ENCODE results near the gene RXFP4. TPM values are rescaled to one million over a fixed set of nuclear protein-coding genes. Genes with fewer than 3 reads are reported as not detected.

The RXFP4 gene
- total and polyA plus RNA-seq, 2 of the 13 experiments (the other 11 are each of a cell fraction or from before 2014, with no cell fraction given): 0.38 to 1.4 TPM

DNA sequence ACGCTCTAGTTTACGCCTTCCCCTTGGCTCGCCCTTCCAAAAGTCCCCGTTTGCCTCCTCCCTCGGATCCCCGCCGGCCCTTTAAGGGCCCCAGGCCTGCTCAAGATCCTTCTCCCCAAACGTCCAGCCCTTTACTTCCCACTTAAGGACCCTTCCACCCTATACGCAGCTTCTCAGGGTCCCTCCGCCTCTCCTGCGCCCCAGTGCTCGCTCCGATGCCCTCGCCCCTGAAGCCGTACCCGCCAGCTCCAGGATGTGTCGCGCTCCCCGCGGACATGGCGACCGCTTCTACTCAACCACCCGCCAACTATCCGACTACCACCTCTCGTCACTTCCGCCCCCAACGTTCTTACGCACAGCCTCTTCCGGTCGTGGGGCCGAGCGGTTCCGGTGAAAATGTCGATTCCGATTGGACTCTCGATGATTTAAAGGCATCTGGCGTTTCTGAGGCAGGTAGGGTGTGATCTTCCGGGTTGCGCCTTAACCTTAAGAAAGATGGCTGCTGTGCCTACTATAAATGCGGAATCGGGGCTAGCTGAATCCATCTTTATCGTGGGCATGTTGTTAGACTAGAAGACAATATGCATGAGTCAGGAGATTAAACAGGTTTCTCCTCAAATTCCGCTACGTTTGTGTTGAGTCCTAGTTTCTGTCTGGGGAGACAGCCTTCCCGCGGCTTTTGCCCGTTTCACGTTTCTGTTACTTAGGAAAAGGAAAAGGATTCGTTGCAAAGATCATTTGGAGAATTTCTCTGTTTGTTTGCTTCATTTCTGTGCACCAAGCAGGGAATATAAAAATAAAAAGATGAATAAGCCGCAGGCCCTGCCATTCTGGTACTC is 7.1 kb upstream of the RXFP4 start, which contains the start of gene KHDC4 (continued):
- TF ChIP-seq, protein P1, sequence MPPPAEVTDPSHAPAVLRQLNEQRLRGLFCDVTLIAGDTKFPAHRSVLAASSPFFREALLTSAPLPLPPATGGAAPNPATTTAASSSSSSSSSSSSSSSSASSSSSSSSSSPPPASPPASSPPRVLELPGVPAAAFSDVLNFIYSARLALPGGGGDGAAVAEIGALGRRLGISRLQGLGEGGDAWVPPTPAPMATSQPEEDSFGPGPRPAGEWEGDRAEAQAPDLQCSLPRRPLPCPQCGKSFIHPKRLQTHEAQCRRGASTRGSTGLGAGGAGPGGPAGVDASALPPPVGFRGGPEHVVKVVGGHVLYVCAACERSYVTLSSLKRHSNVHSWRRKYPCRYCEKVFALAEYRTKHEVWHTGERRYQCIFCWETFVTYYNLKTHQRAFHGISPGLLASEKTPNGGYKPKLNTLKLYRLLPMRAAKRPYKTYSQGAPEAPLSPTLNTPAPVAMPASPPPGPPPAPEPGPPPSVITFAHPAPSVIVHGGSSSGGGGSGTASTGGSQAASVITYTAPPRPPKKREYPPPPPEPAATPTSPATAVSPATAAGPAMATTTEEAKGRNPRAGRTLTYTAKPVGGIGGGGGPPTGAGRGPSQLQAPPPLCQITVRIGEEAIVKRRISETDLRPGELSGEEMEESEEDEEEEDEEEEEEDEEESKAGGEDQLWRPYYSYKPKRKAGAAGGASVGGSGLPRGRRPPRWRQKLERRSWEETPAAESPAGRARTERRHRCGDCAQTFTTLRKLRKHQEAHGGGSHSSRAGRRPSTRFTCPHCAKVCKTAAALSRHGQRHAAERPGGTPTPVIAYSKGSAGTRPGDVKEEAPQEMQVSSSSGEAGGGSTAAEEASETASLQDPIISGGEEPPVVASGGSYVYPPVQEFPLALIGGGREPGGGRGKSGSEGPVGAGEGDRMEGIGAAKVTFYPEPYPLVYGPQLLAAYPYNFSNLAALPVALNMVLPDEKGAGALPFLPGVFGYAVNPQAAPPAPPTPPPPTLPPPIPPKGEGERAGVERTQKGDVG (CRISPR knock-in tag; IDR thresholded peaks at IDR 0.05; ENCODE audit: borderline replicate concordance): no peak
- no peak for TF ChIP-seq ZNF883 (CRISPR knock-in tag; IDR thresholded peaks at IDR 0.05; ENCODE audit: not compliant biosample characterization)
- peak; percentile 98 for TF ChIP-seq PHF8 (CRISPR knock-in tag; IDR thresholded peaks at IDR 0.05)
- TF ChIP-seq, protein P2, sequence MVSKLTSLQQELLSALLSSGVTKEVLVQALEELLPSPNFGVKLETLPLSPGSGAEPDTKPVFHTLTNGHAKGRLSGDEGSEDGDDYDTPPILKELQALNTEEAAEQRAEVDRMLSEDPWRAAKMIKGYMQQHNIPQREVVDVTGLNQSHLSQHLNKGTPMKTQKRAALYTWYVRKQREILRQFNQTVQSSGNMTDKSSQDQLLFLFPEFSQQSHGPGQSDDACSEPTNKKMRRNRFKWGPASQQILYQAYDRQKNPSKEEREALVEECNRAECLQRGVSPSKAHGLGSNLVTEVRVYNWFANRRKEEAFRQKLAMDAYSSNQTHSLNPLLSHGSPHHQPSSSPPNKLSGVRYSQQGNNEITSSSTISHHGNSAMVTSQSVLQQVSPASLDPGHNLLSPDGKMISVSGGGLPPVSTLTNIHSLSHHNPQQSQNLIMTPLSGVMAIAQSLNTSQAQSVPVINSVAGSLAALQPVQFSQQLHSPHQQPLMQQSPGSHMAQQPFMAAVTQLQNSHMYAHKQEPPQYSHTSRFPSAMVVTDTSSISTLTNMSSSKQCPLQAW (CRISPR knock-in tag; IDR thresholded peaks at IDR 0.05): peak; percentile 92; the same call in 1 of the 2 replicates
- TF ChIP-seq RELA (CRISPR knock-in tag; IDR thresholded peaks at IDR 0.05): no peak
- TF ChIP-seq PAWR (CRISPR knock-in tag; IDR thresholded peaks at IDR 0.05; ENCODE audit: borderline replicate concordance): no peak
- TF ChIP-seq, protein P3, sequence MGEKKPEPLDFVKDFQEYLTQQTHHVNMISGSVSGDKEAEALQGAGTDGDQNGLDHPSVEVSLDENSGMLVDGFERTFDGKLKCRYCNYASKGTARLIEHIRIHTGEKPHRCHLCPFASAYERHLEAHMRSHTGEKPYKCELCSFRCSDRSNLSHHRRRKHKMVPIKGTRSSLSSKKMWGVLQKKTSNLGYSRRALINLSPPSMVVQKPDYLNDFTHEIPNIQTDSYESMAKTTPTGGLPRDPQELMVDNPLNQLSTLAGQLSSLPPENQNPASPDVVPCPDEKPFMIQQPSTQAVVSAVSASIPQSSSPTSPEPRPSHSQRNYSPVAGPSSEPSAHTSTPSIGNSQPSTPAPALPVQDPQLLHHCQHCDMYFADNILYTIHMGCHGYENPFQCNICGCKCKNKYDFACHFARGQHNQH (CRISPR knock-in tag; IDR thresholded peaks at IDR 0.05): peak; percentile 46; the same call in 1 of the 2 replicates
- no peak for TF ChIP-seq ZNF660 (CRISPR knock-in tag; IDR thresholded peaks at IDR 0.05; ENCODE audit: borderline replicate concordance, low read depth)
- TF ChIP-seq LCORL (IDR thresholded peaks at IDR 0.05): no peak
- peak; percentile 67; the same call in 1 of the 2 replicates for TF ChIP-seq LCORL (CRISPR knock-in tag; IDR thresholded peaks at IDR 0.05)
- TF ChIP-seq ZNF678 (CRISPR knock-in tag; IDR thresholded peaks at IDR 0.05): no peak
- TF ChIP-seq ZSCAN20 (CRISPR knock-in tag; IDR thresholded peaks at IDR 0.05; ENCODE audit: borderline replicate concordance): no peak
- no peak for TF ChIP-seq ZFP41 (CRISPR knock-in tag; IDR thresholded peaks at IDR 0.05; ENCODE audit: borderline replicate concordance)
- TF ChIP-seq ISL2 (CRISPR knock-in tag; IDR thresholded peaks at IDR 0.05): no peak; the same call in 1 of the 2 replicates
- TF ChIP-seq, protein P4, sequence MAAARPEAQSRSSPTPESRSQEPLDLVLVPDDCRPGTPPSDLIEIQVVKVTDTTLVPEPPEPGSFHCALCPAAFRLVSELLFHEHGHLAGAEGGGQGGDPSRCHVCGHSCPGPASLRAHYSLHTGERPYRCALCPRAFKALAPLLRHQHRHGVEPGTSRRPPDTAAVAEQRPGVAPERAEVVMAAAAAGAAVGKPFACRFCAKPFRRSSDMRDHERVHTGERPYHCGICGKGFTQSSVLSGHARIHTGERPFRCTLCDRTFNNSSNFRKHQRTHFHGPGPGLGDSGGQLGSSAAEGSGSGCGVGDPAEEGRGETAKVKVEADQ (CRISPR knock-in tag; IDR thresholded peaks at IDR 0.05; ENCODE audit: borderline replicate concordance): 0 out of 2 replicates have a peak, but pooled peaks have one; percentile 58
- no peak; the same call in 1 of the 2 replicates for TF ChIP-seq ZNF33A (CRISPR knock-in tag; IDR thresholded peaks at IDR 0.05; ENCODE audit: borderline replicate concordance)
- peak; percentile 71 for TF ChIP-seq HCFC1 (IDR thresholded peaks at IDR 0.05; ENCODE audit: low read depth, low read length)
- TF ChIP-seq, protein P5, sequence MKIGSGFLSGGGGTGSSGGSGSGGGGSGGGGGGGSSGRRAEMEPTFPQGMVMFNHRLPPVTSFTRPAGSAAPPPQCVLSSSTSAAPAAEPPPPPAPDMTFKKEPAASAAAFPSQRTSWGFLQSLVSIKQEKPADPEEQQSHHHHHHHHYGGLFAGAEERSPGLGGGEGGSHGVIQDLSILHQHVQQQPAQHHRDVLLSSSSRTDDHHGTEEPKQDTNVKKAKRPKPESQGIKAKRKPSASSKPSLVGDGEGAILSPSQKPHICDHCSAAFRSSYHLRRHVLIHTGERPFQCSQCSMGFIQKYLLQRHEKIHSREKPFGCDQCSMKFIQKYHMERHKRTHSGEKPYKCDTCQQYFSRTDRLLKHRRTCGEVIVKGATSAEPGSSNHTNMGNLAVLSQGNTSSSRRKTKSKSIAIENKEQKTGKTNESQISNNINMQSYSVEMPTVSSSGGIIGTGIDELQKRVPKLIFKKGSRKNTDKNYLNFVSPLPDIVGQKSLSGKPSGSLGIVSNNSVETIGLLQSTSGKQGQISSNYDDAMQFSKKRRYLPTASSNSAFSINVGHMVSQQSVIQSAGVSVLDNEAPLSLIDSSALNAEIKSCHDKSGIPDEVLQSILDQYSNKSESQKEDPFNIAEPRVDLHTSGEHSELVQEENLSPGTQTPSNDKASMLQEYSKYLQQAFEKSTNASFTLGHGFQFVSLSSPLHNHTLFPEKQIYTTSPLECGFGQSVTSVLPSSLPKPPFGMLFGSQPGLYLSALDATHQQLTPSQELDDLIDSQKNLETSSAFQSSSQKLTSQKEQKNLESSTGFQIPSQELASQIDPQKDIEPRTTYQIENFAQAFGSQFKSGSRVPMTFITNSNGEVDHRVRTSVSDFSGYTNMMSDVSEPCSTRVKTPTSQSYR (CRISPR knock-in tag; IDR thresholded peaks at IDR 0.05; ENCODE audit: borderline replicate concordance): peak; percentile 33; the same call in 1 of the 2 replicates

Data from HepG2 (cell line).